AG09309 (cell line): ENCODE data around the gene HOXA11.

Source experiments
- DNase-seq: peaks from one replicate; pipeline ENCODE4 v3.0.0-alpha.2; 2010; ENCODE audit warnings: low read depth
- H3K4me3 ChIP-seq: 2 replicates; pipeline ENCODE4 v1.5.1; 2011; ENCODE audit warnings: mild to moderate bottlenecking, low read depth, low read length, moderate library complexity; ENCODE audit not compliant: control insufficient read depth
- TF ChIP-seq, protein P1 (sequence below): IDR thresholded peaks from 2 replicates; pipeline ENCODE4 v1.5.1; 2011; ENCODE audit warnings: mild to moderate bottlenecking, low read depth, low read length, inconsistent platforms; ENCODE audit not compliant: insufficient read depth, control insufficient read depth; ENCODE audit errors: missing control alignments

The HOXA11 gene

DNA sequence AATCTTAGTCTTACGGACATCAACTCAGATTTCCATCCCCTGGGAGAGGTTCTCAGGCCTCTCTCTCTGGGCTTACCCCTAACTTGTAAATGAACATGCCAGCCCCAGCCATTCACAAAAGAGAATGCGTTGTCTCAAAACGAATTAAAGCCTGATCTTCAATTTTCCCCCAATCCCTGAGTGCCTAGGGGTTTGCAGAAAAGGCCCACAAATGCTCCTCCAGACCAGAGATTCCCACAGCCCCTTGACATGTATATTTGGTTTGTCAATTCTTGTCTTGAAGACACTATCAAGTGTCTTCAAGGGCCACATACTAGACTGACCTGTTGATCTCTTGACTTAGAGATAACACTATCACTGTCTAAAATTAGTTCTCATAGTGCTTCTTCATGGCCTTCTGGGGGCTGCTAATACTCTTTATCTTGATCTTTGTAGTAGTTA lies 26.8 kb upstream of the HOXA11 start:
- DNase-seq, result no peak
- TF ChIP-seq, protein P1, sequence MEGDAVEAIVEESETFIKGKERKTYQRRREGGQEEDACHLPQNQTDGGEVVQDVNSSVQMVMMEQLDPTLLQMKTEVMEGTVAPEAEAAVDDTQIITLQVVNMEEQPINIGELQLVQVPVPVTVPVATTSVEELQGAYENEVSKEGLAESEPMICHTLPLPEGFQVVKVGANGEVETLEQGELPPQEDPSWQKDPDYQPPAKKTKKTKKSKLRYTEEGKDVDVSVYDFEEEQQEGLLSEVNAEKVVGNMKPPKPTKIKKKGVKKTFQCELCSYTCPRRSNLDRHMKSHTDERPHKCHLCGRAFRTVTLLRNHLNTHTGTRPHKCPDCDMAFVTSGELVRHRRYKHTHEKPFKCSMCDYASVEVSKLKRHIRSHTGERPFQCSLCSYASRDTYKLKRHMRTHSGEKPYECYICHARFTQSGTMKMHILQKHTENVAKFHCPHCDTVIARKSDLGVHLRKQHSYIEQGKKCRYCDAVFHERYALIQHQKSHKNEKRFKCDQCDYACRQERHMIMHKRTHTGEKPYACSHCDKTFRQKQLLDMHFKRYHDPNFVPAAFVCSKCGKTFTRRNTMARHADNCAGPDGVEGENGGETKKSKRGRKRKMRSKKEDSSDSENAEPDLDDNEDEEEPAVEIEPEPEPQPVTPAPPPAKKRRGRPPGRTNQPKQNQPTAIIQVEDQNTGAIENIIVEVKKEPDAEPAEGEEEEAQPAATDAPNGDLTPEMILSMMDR, result no peak
- H3K4me3 ChIP-seq, result no peak overlapping the region

DNA sequence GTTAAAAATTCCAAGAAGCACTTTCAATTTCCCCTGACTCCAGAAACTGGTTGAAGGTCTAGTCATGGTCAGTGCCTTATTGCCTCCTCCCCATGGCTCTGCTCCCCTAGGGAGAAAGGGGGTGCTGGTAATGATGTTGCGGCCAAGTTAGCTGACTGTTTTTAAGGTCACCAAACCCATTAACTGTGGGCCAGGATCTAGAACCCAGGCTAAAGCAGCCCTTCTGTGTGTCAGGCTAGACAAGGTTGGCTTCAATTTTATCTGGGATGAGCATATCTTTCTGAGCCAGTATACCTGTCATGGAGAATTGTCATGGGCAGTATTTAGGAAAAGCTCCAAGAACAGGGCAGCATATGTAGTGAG lies 26.0 kb upstream of the HOXA11 start:
- no peak overlapping the region for H3K4me3 ChIP-seq
- DNase-seq, result no peak
- TF ChIP-seq, protein P1, result no peak

DNA sequence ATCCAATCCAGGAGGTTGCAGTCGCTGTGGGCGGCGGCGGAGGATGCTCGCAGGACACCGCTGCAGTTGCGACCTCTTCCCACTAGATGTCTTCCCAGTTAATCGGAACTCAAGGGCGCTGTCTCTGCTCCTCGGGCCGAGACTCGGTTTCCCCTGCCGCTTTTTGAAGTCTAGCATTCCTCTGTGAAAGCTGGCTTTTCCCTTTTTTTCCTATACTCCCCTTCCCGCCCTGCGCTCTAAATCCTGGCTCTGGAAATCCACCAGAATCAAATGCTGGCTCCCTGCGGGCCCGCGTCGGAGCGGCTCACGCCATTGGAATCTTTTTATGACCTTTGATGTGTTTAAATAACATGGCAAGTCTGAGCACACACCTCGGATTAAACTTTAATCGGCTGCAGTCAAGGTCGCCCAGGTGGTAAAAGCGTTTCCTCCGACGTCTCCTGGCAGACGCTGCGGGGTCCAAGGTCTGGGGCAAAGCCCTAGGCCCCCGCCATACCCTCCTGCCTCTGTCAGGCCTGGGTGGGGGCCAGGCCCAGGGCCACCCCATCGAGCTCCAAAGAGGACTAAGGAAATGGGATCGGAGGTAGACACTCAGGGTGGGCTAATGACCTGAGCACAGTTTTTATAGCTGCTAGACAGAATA lies 25.5 kb upstream of the HOXA11 start:
- peak overlapping the region; percentile 25 for H3K4me3 ChIP-seq
- TF ChIP-seq, protein P1, result peak; percentile 76
- no peak for DNase-seq

DNA sequence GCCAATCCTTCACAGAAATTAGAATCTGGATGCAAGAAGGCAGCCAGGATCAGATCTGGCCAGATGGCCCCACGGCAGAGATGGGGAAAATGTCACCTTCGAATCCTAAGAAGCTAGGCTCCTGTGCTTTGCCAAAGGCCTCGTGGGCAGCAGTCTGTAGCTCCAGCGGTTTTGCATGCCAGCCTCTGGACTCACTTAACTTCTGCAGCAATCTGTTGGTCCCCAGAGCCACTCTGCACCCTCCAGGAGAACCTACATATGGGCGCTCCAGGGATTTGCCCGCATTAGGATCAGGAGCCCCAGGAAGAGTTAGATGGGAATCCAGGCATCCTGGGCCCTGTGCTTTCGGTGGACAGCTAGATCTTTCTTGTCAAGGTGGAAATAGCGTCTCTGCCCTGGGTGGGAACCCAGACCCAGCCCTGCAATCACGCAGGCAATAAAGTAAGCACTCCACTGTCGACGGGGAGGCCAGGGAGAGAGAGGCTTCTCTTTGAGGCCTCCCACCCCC lies 25.0 kb upstream of the HOXA11 start:
- TF ChIP-seq, protein P1, result no peak
- DNase-seq, result no peak
- no peak overlapping the region for H3K4me3 ChIP-seq

DNA sequence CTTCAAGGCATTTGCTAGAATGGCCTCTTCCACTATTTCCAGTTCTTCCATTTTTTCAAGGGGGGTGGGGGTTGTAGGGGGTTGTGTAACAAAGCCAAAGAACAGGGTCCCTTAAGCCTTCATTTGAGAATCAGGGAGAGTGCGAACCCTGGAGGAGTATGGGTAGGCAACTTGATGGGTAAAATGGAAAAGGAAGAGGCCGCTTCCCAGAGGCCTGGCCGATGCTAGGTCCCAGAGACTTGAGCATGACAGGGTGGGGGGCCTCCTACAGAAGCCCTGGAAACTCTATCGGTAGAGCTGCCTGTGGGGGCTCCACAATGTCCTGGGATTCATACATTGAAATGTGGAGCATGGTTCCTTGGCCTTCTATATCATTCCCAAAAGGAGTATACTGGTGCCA lies 24.0 kb upstream of the HOXA11 start:
- H3K4me3 ChIP-seq, result no peak overlapping the region
- no peak for DNase-seq
- TF ChIP-seq, protein P1, result no peak

DNA sequence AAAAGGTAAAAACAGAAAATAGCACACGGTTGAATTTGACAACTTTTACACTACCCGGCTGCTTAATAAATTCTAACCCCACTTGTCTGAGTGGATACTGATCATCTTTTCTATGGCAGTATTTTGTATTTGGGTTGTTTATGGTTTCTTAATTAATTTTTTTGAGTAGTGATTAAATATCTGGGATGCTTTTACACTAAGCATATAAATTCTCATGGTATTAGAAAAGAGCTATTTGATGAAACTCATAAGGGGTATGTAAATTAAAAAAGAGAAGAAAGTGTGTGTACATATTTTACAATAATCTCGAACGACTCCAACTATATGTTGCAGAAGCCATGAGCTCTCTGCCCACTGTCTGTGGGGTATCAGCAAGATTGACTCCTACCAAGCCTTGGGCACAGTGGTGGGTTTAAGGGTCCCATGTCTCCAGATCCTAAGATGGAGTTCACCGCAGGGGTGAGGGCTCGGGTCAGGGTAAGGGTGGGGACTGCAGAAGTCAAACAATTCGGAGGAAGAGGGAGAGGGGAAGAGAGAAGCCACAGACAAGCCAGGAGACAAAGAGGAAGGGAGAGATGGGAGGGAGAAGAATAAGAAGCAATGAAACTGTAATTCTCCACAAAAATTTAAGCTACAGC lies 22.4 kb upstream of the HOXA11 start:
- DNase-seq, result no peak
- no peak overlapping the region for H3K4me3 ChIP-seq
- TF ChIP-seq, protein P1, result no peak
